SK-N-SH (cell line): Measurements from ENCODE around the gene GLT6D1. TPM values are rescaled to one million over a fixed set of nuclear protein-coding genes. Genes with fewer than 3 reads are reported as not detected.

ENCODE experiments used
- CTCF ChIA-PET: fragments of 300-600, 350-600 bp; formaldehyde crosslinking; extraction: SDS; loops from one replicate; lab custom pipeline; 2021; lab: Yijun Ruan, JAX
- POLR2A ChIA-PET: fragments of 350-600 bp; sonication (Branson Sonifier 250); formaldehyde crosslinking; extraction: SDS; loops from one replicate; lab custom pipeline; 2020; ENCODE audit warnings: antibody characterized with exemption, inconsistent platforms; lab: Yijun Ruan, JAX
- DNase-seq: peaks from one replicate; pipeline ENCODE4 v3.0.0; 2012
- H2AFZ ChIP-seq: fragments of 200-600 bp; sonication (generic); 2 replicates; pipeline ENCODE4 v1.8.1; 2016; ENCODE audit warnings: antibody characterized with exemption, mild to moderate bottlenecking, low read depth
- H3F3A ChIP-seq: fragments of 200-600 bp; sonication (generic); replicated peaks from 2 replicates; pipeline ENCODE3; 2016; ENCODE audit warnings: antibody characterized with exemption, mild to moderate bottlenecking; ENCODE audit not compliant: insufficient read depth
- H3K27ac ChIP-seq, 2 experiments: fragments of 200-500 bp in 1 of 2; fragments of 200-600 bp in 1 of 2; sonication (Bioruptor generic) in 1 of 2; sonication (generic), shearing (Covaris generic) in 1 of 2; 2 replicates each; pipeline versions ENCODE4 v1.5.1 to v1.6.1; 2014 to 2016; ENCODE audit warnings: low read depth in 2 of 2, inconsistent platforms in 1 of 2, low read length in 1 of 2, mild to moderate bottlenecking in 1 of 2, mixed read lengths in 1 of 2
- H3K27me3 ChIP-seq: fragments of 200-600 bp; sonication (generic), shearing (Covaris generic); 2 replicates; pipeline ENCODE4 v1.6.1; 2016; ENCODE audit warnings: mixed run types; ENCODE audit not compliant: insufficient read depth
- H3K36me3 ChIP-seq, 2 experiments: fragments of 200-500 bp in 1 of 2; fragments of 200-600 bp in 1 of 2; sonication (Bioruptor generic) in 1 of 2; sonication (generic) in 1 of 2; replicated peaks in 1 of 2; 2 replicates each; pipeline versions ENCODE3 to v1.5.1; 2014 to 2016; ENCODE audit warnings: low read length in 1 of 2, mild to moderate bottlenecking in 1 of 2; ENCODE audit not compliant: insufficient read depth in 2 of 2, control insufficient read depth in 1 of 2
- H3K4me1 ChIP-seq, 2 experiments: fragments of 200-500 bp in 1 of 2; fragments of 200-600 bp in 1 of 2; sonication (Bioruptor generic) in 1 of 2; sonication (generic), shearing (Covaris generic) in 1 of 2; 2 replicates each; pipeline versions ENCODE4 v1.5.1 to v1.6.1; 2014 to 2016; ENCODE audit warnings: low read depth in 1 of 2, low read length in 1 of 2, mixed run types in 1 of 2; ENCODE audit not compliant: insufficient read depth in 2 of 2, control insufficient read depth in 1 of 2
- H3K4me2 ChIP-seq: fragments of 200-600 bp; sonication (generic), shearing (Covaris generic); 2 replicates; pipeline ENCODE4 v1.6.1; 2017; ENCODE audit warnings: mixed run types
- H3K4me3 ChIP-seq, 2 experiments: fragments of 200-500 bp in 1 of 2; fragments of 200-600 bp in 1 of 2; sonication (Bioruptor generic) in 1 of 2; sonication (generic), shearing (Covaris generic) in 1 of 2; 2 replicates each; pipeline versions ENCODE4 v1.5.1 to v1.8.1; 2014 to 2016; ENCODE audit warnings: low read depth in 2 of 2, inconsistent platforms in 1 of 2, low read length in 1 of 2, mild to moderate bottlenecking in 1 of 2, mixed read lengths in 1 of 2, moderate library complexity in 1 of 2
- H3K79me2 ChIP-seq: fragments of 200-600 bp; sonication (generic); 2 replicates; pipeline ENCODE4 v1.8.1; 2017; ENCODE audit warnings: mild to moderate bottlenecking; ENCODE audit not compliant: insufficient read depth
- H3K9ac ChIP-seq: fragments of 200-600 bp; sonication (generic); 2 replicates; pipeline ENCODE4 v1.6.1; 2017; ENCODE audit warnings: mixed run types
- H3K9me2 ChIP-seq: fragments of 200-600 bp; sonication (generic); 2 replicates; pipeline ENCODE4 v1.6.1; 2017; ENCODE audit warnings: mixed run types
- H3K9me3 ChIP-seq: fragments of 200-600 bp; sonication (generic); 2 replicates; pipeline ENCODE4 v1.6.1; 2017; ENCODE audit warnings: mixed run types, mild to moderate bottlenecking, moderate library complexity
- H4K20me1 ChIP-seq: fragments of 200-600 bp; sonication (generic); 2 replicates; pipeline ENCODE4 v1.6.1; 2017; ENCODE audit warnings: mild to moderate bottlenecking, mixed run types; ENCODE audit not compliant: insufficient read depth
- CHD2 ChIP-seq: fragments of 150-350 bp; IDR thresholded peaks from 2 replicates; pipeline ENCODE4 v1.6.1; 2018; ENCODE audit warnings: low read length; ENCODE audit not compliant: partially characterized antibody
- CTCF ChIP-seq: fragments of 200-600 bp; sonication (generic); IDR thresholded peaks from 2 replicates; pipeline ENCODE4 v1.6.1; 2017; ENCODE audit warnings: antibody characterized with exemption, mild to moderate bottlenecking, moderate library complexity
- ELF1 ChIP-seq: IDR thresholded peaks from 2 replicates; pipeline ENCODE4 v1.4.0; 2012
- EZH2phosphoT487 ChIP-seq: fragments of 200-600 bp; sonication (generic); IDR thresholded peaks from 2 replicates; pipeline ENCODE4 v1.6.1; 2017; ENCODE audit warnings: low read depth, mixed run types, mild to moderate bottlenecking, antibody characterized with exemption, moderate library complexity, borderline replicate concordance
- MAX ChIP-seq: IDR thresholded peaks from 2 replicates; pipeline ENCODE4 v1.4.0; 2012; ENCODE audit warnings: low read depth
- MEF2A ChIP-seq: IDR thresholded peaks from 2 replicates; pipeline ENCODE4 v1.4.0; 2012; ENCODE audit warnings: low read depth, borderline replicate concordance
- MXI1 ChIP-seq: IDR thresholded peaks from 2 replicates; pipeline ENCODE4 v1.6.1; 2012; ENCODE audit warnings: mild to moderate bottlenecking, low read depth, low read length, improper control_type of control experiment
- NFIC ChIP-seq: IDR thresholded peaks from 2 replicates; pipeline ENCODE4 v1.4.0; 2012; ENCODE audit warnings: borderline replicate concordance
- NRF1 ChIP-seq: IDR thresholded peaks from 2 replicates; pipeline ENCODE4 v1.6.1; 2012; ENCODE audit warnings: low read depth, mild to moderate bottlenecking, low read length
- POLR2AphosphoS5 ChIP-seq: IDR thresholded peaks from 2 replicates; pipeline ENCODE4 v1.6.1; 2012; ENCODE audit warnings: low read depth, low read length
- RXRA ChIP-seq: IDR thresholded peaks from 2 replicates; pipeline ENCODE4 v1.4.0; 2012; ENCODE audit warnings: low read depth, mild to moderate bottlenecking, borderline replicate concordance
- SMC3 ChIP-seq: IDR thresholded peaks from 2 replicates; pipeline ENCODE4 v1.6.1; 2012; ENCODE audit warnings: low read depth, low read length, improper control_type of control experiment
- ZBTB33 ChIP-seq: IDR thresholded peaks from 2 replicates; pipeline ENCODE4 v1.4.0; 2012; ENCODE audit warnings: low read depth, borderline replicate concordance
- WGBS: methylation state at CpG from one replicate; pipeline ENCODE4 v1.1.6; 2017; ENCODE audit warnings: low lambda C conversion rate; 5-methylcytosine and 5-hydroxymethylcytosine counted together
- polyA plus RNA-seq, 3 experiments: library from polyadenylated mRNA; depleted of rRNA; stranded (reverse); fragments of >200 nt; gene quantifications; 2 replicates each; pipeline ENCODE4 v1.2.3, GENCODE V29; 2012
- TF ChIP-seq, protein P1 (sequence below): IDR thresholded peaks from 2 replicates; pipeline ENCODE4; 2012
- TF ChIP-seq, protein P2 (sequence below): IDR thresholded peaks from 2 replicates; pipeline ENCODE4 v1.6.1; 2012; ENCODE audit warnings: mild to moderate bottlenecking, low read depth, low read length, moderate library complexity
- TF ChIP-seq, protein P3 (sequence below): IDR thresholded peaks from 2 replicates; pipeline ENCODE4 v1.4.0; 2012; ENCODE audit warnings: low read depth, borderline replicate concordance

GLT6D1 gene
- polyA plus RNA-seq, 1 of the 3 experiments (the other 2 are of a cell fraction) = not detected

GRCh38 chr9:135677641-135678168 lies 38.4 kb upstream of the GLT6D1 start:
- Histone ChIP-seq H3K79me2 (no peaks in the 10 kb centered on the region), H3K9me2 (no peaks in the 10 kb centered on the region), H3K9ac (no peak overlapping the region), H3K27ac (no peak overlapping the region), H2AFZ (no peak overlapping the region), H3K4me2 (no peak overlapping the region), H3K36me3 (no peaks in the 10 kb centered on the region), H3K4me1 (no peaks in the 10 kb centered on the region), H3K27me3 (no peaks in the 10 kb centered on the region), H4K20me1 (no peaks in the 10 kb centered on the region), H3F3A (no peaks in the 10 kb centered on the region), H3K9me3 (no peaks in the 10 kb centered on the region), H3K4me3 (no peak overlapping the region)
- POLR2A ChIA-PET = no interaction called here
- DNase-seq = no peak
- 42% methylated on average over 10 of the region's 22 CpGs for WGBS
- CTCF ChIA-PET = no interaction called here
- TF ChIP-seq MAX (no peak), RXRA (no peak), MEF2A (no peak), NFIC (no peak), MXI1 (no peak), ELF1 (no peak), EZH2phosphoT487 (no peak), POLR2AphosphoS5 (no peak)
- TF ChIP-seq, protein P1, sequence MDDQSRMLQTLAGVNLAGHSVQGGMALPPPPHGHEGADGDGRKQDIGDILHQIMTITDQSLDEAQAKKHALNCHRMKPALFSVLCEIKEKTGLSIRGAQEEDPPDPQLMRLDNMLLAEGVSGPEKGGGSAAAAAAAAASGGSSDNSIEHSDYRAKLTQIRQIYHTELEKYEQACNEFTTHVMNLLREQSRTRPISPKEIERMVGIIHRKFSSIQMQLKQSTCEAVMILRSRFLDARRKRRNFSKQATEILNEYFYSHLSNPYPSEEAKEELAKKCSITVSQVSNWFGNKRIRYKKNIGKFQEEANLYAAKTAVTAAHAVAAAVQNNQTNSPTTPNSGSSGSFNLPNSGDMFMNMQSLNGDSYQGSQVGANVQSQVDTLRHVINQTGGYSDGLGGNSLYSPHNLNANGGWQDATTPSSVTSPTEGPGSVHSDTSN = no peak
- TF ChIP-seq, protein P2, sequence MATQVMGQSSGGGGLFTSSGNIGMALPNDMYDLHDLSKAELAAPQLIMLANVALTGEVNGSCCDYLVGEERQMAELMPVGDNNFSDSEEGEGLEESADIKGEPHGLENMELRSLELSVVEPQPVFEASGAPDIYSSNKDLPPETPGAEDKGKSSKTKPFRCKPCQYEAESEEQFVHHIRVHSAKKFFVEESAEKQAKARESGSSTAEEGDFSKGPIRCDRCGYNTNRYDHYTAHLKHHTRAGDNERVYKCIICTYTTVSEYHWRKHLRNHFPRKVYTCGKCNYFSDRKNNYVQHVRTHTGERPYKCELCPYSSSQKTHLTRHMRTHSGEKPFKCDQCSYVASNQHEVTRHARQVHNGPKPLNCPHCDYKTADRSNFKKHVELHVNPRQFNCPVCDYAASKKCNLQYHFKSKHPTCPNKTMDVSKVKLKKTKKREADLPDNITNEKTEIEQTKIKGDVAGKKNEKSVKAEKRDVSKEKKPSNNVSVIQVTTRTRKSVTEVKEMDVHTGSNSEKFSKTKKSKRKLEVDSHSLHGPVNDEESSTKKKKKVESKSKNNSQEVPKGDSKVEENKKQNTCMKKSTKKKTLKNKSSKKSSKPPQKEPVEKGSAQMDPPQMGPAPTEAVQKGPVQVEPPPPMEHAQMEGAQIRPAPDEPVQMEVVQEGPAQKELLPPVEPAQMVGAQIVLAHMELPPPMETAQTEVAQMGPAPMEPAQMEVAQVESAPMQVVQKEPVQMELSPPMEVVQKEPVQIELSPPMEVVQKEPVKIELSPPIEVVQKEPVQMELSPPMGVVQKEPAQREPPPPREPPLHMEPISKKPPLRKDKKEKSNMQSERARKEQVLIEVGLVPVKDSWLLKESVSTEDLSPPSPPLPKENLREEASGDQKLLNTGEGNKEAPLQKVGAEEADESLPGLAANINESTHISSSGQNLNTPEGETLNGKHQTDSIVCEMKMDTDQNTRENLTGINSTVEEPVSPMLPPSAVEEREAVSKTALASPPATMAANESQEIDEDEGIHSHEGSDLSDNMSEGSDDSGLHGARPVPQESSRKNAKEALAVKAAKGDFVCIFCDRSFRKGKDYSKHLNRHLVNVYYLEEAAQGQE = no peak
- TF ChIP-seq, protein P3, sequence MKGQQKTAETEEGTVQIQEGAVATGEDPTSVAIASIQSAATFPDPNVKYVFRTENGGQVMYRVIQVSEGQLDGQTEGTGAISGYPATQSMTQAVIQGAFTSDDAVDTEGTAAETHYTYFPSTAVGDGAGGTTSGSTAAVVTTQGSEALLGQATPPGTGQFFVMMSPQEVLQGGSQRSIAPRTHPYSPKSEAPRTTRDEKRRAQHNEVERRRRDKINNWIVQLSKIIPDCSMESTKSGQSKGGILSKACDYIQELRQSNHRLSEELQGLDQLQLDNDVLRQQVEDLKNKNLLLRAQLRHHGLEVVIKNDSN = no peak

GRCh38 chr9:135676891-135677290 lies 37.6 kb upstream of the GLT6D1 start:
- Histone ChIP-seq H3K4me3 (no peak overlapping the region), H3K9me3 (no peaks in the 10 kb centered on the region), H3K79me2 (no peaks in the 10 kb centered on the region), H3K9me2 (no peaks in the 10 kb centered on the region), H3K36me3 (no peaks in the 10 kb centered on the region), H4K20me1 (no peaks in the 10 kb centered on the region), H3K4me2 (no peak overlapping the region), H3K4me1 (no peaks in the 10 kb centered on the region), H2AFZ (no peak overlapping the region), H3K27ac (no peak overlapping the region), H3F3A (no peaks in the 10 kb centered on the region), H3K27me3 (no peaks in the 10 kb centered on the region), H3K9ac (no peak overlapping the region)
- 44% methylated on average over 4 of the region's 13 CpGs for WGBS
- CTCF ChIA-PET = interaction anchor here (0.7 to 0.8 kb wide), 2 partner anchors 25 to 37 kb away, joined by 3 read pairs; partner anchors contain the start of gene KCNT1
- POLR2A ChIA-PET = no interaction called here
- no peak for DNase-seq
- no peak for TF ChIP-seq NRF1
- no peak for TF ChIP-seq ZBTB33
- TF ChIP-seq CHD2 = no peak
- TF ChIP-seq, protein P3 = no peak
- no peak for TF ChIP-seq SMC3
- TF ChIP-seq NFIC = no peak
- no peak for TF ChIP-seq EZH2phosphoT487
- no peak for TF ChIP-seq CTCF
